NK-92 (cell line): ENCODE results near the gene SNX7.

Experiments
- DNase-seq: peaks from one replicate; lab custom pipeline; 2025; ENCODE audit not compliant: unreplicated experiment; lab: John Stamatoyannopoulos, UW

SNX7 gene

GRCh38 chr1:98661544-98662355 is at the start of gene SNX7:
TSS of gene SNX7 (plus strand) at chr1:98661721. CDS start at chr1:98661732, 11 bp downstream.
- no peak for DNase-seq

- no peak for DNase-seq
Measured at GRCh38 chr1:98637316-98637715, 24.2 kb upstream of the SNX7 start.

GRCh38 chr1:98638185-98638584 is 23.3 kb upstream of the SNX7 start:
- no peak for DNase-seq

- no peak for DNase-seq
Measured at GRCh38 chr1:98644510-98644909, 17.0 kb upstream of the SNX7 start.

- DNase-seq = no peak
Measured at GRCh38 chr1:98651116-98651632, 10.3 kb upstream of the SNX7 start.

- DNase-seq = no peak
Measured at GRCh38 chr1:98653123-98653522, 8.4 kb upstream of the SNX7 start.

GRCh38 chr1:98659879-98660278 is 1.6 kb upstream of the SNX7 start:
- no peak for DNase-seq

- no peak for DNase-seq
Measured at GRCh38 chr1:98660940-98661543, 479 bp upstream of the SNX7 start.

- no peak for DNase-seq
Measured at GRCh38 chr1:98662356-98662670, 792 bp downstream of the SNX7 start.

- no peak for DNase-seq
Measured at GRCh38 chr1:98668733-98669132, 7.2 kb downstream of the SNX7 start.

GRCh38 chr1:98669355-98670296 is 8.1 kb downstream of the SNX7 start:
- no peak for DNase-seq

- DNase-seq = no peak
Measured at GRCh38 chr1:98672189-98672588, 10.7 kb downstream of the SNX7 start.

- no peak for DNase-seq
Measured at GRCh38 chr1:98674075-98674781, 12.7 kb downstream of the SNX7 start.

GRCh38 chr1:98675282-98675681 is 13.8 kb downstream of the SNX7 start:
- no peak for DNase-seq

- DNase-seq = no peak
Measured at GRCh38 chr1:98677288-98677687, 15.8 kb downstream of the SNX7 start.

- DNase-seq = no peak
Measured at GRCh38 chr1:98681812-98682211, 20.3 kb downstream of the SNX7 start.

- DNase-seq = no peak
Measured at GRCh38 chr1:98688110-98688739, 26.7 kb downstream of the SNX7 start.

- no peak for DNase-seq
Measured at GRCh38 chr1:98690576-98690975, 29.1 kb downstream of the SNX7 start.

- no peak for DNase-seq
Measured at GRCh38 chr1:98692482-98692881, 31.0 kb downstream of the SNX7 start.

- no peak for DNase-seq
Measured at GRCh38 chr1:98693385-98693784, 31.9 kb downstream of the SNX7 start.
